ENCODE measurements around the gene ANKRD6. TPM values are rescaled to one million over a fixed set of nuclear protein-coding genes. Genes with fewer than 3 reads are reported as not detected.
"Not testable (repeated sequence)": the region's sequence is repeated elsewhere in the genome, so short reads cannot be mapped to it uniquely, and the experiment has no call there.

Gene ANKRD6
- total RNA-seq, 1 experiment from 2014 or later = 13.9 TPM

DNA sequence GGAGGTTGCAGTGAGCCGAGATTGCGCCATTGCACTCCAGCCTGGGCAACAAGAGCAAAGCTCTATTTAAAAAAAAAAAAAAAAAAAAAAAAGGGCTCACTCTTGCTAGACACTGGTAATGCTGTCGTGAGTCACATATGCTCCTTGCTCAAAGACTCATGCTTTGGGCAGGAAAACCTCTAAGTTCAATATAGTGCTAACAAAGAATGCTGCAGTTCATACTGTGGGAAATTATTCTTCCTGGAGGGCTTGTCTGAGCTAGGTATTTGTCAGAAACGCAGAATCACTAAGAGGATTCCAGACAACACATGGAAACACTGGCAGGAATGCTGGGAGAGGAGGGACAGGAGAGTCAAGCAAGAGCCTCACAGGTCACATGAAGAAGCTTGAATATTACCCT, 207.9 kb downstream of the ANKRD6 start (continued):
- TF ChIP-seq, protein P1, sequence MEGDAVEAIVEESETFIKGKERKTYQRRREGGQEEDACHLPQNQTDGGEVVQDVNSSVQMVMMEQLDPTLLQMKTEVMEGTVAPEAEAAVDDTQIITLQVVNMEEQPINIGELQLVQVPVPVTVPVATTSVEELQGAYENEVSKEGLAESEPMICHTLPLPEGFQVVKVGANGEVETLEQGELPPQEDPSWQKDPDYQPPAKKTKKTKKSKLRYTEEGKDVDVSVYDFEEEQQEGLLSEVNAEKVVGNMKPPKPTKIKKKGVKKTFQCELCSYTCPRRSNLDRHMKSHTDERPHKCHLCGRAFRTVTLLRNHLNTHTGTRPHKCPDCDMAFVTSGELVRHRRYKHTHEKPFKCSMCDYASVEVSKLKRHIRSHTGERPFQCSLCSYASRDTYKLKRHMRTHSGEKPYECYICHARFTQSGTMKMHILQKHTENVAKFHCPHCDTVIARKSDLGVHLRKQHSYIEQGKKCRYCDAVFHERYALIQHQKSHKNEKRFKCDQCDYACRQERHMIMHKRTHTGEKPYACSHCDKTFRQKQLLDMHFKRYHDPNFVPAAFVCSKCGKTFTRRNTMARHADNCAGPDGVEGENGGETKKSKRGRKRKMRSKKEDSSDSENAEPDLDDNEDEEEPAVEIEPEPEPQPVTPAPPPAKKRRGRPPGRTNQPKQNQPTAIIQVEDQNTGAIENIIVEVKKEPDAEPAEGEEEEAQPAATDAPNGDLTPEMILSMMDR (IDR thresholded peaks at IDR 0.05) = no peak
- TF ChIP-seq, protein P2, sequence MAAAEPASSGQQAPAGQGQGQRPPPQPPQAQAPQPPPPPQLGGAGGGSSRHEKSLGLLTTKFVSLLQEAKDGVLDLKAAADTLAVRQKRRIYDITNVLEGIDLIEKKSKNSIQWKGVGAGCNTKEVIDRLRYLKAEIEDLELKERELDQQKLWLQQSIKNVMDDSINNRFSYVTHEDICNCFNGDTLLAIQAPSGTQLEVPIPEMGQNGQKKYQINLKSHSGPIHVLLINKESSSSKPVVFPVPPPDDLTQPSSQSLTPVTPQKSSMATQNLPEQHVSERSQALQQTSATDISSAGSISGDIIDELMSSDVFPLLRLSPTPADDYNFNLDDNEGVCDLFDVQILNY (CRISPR knock-in tag; IDR thresholded peaks at IDR 0.05) = no peak
- TF ChIP-seq NFYB (CRISPR knock-in tag; conservative IDR thresholded peaks at IDR 0.05; ENCODE audit: low read depth) (no peak), IRF2 (CRISPR knock-in tag; IDR thresholded peaks at IDR 0.05; ENCODE audit: borderline replicate concordance, low read depth) (no peak), ETV6 (CRISPR knock-in tag; IDR thresholded peaks at IDR 0.05) (no peak)
- TF ChIP-seq, protein P3, sequence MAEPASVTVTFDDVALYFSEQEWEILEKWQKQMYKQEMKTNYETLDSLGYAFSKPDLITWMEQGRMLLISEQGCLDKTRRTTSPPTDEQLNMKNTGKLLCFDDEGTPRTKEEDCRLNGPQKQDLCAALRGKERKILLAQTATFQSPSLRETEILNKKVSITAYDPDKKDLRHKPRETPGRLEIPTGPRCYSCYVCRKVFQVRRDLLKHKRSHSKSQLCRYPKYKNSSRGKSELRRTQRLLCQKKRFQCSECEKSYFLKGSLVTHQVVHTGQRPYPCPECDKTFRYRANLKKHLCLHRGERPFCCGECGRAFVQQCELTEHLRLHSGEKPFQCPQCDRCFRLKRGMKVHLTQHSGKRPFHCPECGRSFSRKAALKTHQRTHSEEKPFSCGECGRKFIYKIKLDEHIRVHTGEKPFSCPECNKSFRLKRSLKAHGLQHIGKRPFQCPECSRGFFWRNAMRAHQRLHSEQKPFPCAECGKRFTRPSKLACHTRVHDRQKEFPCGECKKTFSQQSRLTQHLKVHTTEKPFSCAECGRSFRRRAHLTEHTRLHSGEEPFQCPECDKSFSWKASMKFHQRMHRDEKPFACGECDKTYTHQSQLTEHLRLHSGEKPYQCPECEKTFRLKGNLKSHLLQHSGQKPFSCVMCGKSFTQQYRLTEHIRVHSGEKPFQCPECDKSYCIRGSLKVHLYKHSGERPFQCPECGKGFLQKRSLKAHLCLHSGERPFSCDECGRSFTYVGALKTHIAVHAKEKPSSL (CRISPR knock-in tag; conservative IDR thresholded peaks at IDR 0.05) = no peak

DNA sequence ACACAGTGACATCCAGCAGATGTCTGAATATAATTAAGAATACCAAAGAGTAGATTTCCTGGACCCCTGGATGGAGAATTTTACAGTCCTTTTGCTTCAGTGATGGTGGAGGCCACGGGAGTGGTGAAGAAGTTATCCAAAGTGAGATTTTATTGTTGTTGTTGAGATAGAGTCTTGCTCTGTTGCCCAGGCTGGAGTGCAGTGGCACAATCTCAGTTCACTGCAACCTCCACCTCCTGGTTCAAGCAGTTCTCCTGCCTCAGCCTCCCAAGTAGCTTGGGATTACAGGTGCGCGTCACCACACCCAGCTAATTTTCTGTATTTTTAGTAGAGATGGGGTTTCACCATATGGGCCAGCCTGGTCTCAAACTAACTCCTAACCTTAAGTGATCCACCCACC, 208.6 kb downstream of the ANKRD6 start:
- Mint-ChIP-seq H3K36me3 (peaks cover 56% of the 10 kb centered on the region), H3K27ac (peak overlapping the region; percentile 58; the same call in 1 of the 2 replicates), H3K4me1 (peaks cover 14% of the 10 kb centered on the region)
- ATAC-seq; H3K4me3 Mint-ChIP-seq; POLR2A ChIA-PET; DNase-seq (ENCODE audit: low spot score); H3K9me3 Mint-ChIP-seq; H3K27me3 Mint-ChIP-seq (ENCODE audit: low read depth): not testable (repeated sequence)
- TF ChIP-seq ZNF121 (CRISPR knock-in tag; IDR thresholded peaks at IDR 0.05) = peak; percentile 81
- CTCF ChIA-PET = interaction anchor here (1.3 kb wide), 1 partner anchor 209 kb away, joined by 4 read pairs; the partner anchor contains the start of gene ANKRD6

DNA sequence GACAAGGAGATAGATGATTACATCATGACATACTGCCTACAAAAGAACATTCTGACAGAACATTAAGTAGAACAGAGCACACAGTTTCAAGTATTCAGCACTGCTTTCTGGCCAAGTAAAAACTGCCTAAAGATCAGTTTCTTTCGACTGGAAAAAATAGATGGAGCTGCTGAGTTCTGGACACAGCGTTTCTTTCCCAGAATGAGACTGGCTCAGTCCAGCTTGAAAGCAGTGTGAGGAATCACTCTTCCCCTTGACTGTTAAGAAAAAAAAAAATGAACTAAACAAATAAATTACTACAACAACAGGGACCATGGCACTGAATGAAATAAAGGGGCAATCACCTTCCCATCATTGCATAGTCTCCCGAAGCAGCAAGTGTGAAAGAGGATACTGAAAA, 210.0 kb downstream of the ANKRD6 start:
- Mint-ChIP-seq H3K4me3 (no peak overlapping the region), H3K27me3 (ENCODE audit: low read depth) (no peaks in the 10 kb centered on the region), H3K9me3 (no peaks in the 10 kb centered on the region), H3K27ac (no peak overlapping the region), H3K36me3 (peaks cover 62% of the 10 kb centered on the region), H3K4me1 (peaks cover 10% of the 10 kb centered on the region)
- ATAC-seq = no peak
- TF ChIP-seq, protein P4, sequence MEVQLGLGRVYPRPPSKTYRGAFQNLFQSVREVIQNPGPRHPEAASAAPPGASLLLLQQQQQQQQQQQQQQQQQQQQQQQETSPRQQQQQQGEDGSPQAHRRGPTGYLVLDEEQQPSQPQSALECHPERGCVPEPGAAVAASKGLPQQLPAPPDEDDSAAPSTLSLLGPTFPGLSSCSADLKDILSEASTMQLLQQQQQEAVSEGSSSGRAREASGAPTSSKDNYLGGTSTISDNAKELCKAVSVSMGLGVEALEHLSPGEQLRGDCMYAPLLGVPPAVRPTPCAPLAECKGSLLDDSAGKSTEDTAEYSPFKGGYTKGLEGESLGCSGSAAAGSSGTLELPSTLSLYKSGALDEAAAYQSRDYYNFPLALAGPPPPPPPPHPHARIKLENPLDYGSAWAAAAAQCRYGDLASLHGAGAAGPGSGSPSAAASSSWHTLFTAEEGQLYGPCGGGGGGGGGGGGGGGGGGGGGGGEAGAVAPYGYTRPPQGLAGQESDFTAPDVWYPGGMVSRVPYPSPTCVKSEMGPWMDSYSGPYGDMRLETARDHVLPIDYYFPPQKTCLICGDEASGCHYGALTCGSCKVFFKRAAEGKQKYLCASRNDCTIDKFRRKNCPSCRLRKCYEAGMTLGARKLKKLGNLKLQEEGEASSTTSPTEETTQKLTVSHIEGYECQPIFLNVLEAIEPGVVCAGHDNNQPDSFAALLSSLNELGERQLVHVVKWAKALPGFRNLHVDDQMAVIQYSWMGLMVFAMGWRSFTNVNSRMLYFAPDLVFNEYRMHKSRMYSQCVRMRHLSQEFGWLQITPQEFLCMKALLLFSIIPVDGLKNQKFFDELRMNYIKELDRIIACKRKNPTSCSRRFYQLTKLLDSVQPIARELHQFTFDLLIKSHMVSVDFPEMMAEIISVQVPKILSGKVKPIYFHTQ (CRISPR knock-in tag; IDR thresholded peaks at IDR 0.05) = no peak
- TF ChIP-seq, protein P5, sequence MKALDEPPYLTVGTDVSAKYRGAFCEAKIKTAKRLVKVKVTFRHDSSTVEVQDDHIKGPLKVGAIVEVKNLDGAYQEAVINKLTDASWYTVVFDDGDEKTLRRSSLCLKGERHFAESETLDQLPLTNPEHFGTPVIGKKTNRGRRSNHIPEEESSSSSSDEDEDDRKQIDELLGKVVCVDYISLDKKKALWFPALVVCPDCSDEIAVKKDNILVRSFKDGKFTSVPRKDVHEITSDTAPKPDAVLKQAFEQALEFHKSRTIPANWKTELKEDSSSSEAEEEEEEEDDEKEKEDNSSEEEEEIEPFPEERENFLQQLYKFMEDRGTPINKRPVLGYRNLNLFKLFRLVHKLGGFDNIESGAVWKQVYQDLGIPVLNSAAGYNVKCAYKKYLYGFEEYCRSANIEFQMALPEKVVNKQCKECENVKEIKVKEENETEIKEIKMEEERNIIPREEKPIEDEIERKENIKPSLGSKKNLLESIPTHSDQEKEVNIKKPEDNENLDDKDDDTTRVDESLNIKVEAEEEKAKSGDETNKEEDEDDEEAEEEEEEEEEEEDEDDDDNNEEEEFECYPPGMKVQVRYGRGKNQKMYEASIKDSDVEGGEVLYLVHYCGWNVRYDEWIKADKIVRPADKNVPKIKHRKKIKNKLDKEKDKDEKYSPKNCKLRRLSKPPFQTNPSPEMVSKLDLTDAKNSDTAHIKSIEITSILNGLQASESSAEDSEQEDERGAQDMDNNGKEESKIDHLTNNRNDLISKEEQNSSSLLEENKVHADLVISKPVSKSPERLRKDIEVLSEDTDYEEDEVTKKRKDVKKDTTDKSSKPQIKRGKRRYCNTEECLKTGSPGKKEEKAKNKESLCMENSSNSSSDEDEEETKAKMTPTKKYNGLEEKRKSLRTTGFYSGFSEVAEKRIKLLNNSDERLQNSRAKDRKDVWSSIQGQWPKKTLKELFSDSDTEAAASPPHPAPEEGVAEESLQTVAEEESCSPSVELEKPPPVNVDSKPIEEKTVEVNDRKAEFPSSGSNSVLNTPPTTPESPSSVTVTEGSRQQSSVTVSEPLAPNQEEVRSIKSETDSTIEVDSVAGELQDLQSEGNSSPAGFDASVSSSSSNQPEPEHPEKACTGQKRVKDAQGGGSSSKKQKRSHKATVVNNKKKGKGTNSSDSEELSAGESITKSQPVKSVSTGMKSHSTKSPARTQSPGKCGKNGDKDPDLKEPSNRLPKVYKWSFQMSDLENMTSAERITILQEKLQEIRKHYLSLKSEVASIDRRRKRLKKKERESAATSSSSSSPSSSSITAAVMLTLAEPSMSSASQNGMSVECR (CRISPR knock-in tag; IDR thresholded peaks at IDR 0.05; ENCODE audit: borderline replicate concordance) = no peak
- no peak for TF ChIP-seq CREM (CRISPR knock-in tag; IDR thresholded peaks at IDR 0.05)
- TF ChIP-seq, protein P6, sequence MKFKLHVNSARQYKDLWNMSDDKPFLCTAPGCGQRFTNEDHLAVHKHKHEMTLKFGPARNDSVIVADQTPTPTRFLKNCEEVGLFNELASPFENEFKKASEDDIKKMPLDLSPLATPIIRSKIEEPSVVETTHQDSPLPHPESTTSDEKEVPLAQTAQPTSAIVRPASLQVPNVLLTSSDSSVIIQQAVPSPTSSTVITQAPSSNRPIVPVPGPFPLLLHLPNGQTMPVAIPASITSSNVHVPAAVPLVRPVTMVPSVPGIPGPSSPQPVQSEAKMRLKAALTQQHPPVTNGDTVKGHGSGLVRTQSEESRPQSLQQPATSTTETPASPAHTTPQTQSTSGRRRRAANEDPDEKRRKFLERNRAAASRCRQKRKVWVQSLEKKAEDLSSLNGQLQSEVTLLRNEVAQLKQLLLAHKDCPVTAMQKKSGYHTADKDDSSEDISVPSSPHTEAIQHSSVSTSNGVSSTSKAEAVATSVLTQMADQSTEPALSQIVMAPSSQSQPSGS (CRISPR knock-in tag; IDR thresholded peaks at IDR 0.05; ENCODE audit: borderline replicate concordance, low read depth) = no peak
- TF ChIP-seq, protein P7, sequence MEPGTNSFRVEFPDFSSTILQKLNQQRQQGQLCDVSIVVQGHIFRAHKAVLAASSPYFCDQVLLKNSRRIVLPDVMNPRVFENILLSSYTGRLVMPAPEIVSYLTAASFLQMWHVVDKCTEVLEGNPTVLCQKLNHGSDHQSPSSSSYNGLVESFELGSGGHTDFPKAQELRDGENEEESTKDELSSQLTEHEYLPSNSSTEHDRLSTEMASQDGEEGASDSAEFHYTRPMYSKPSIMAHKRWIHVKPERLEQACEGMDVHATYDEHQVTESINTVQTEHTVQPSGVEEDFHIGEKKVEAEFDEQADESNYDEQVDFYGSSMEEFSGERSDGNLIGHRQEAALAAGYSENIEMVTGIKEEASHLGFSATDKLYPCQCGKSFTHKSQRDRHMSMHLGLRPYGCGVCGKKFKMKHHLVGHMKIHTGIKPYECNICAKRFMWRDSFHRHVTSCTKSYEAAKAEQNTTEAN (CRISPR knock-in tag; IDR thresholded peaks at IDR 0.05) = no peak
- ChIA-PET CTCF (no interaction called here), POLR2A (interaction anchor here (0.6 kb wide), 1 partner anchor 261 kb away, joined by 4 read pairs; no protein-coding TSS in a partner anchor)
- DNase-seq (ENCODE audit: low spot score) = no peak
